Trophoblast cell (in vitro differentiated cells and primary cell): Measurements from ENCODE around the gene FGF18.
"Not testable (repeated sequence)": the region's sequence is repeated elsewhere in the genome, so short reads cannot be mapped to it uniquely, and the experiment has no call there.

Experiments used
- DNase-seq, 2 donors: peaks; one replicate each; pipeline ENCODE4 v3.0.0-alpha.2; 2016
- H2AFZ ChIP-seq: 2 replicates; pipeline ENCODE4 v1.6.1; 2013; ENCODE audit warnings: low read length, moderate library complexity, mild to moderate bottlenecking; ENCODE audit not compliant: insufficient read depth, poor library complexity
- H2AK5ac ChIP-seq: 2 replicates; pipeline ENCODE4 v1.6.1; 2013; ENCODE audit warnings: mild to moderate bottlenecking, low read length
- H2BK120ac ChIP-seq: 2 replicates; pipeline ENCODE4 v1.6.1; 2013; ENCODE audit warnings: low read length, mild to moderate bottlenecking, moderate library complexity; ENCODE audit not compliant: insufficient read depth, poor library complexity
- H2BK12ac ChIP-seq: 2 replicates; pipeline ENCODE4 v1.6.1; 2013; ENCODE audit warnings: mild to moderate bottlenecking, low read length, moderate library complexity
- H2BK5ac ChIP-seq: 2 replicates; pipeline ENCODE4 v1.6.1; 2013; ENCODE audit warnings: low read length, low read depth, moderate library complexity, mild to moderate bottlenecking; ENCODE audit not compliant: poor library complexity
- H3K14ac ChIP-seq: 2 replicates; pipeline ENCODE4 v1.6.1; 2013; ENCODE audit warnings: mild to moderate bottlenecking, low read length
- H3K18ac ChIP-seq: 2 replicates; pipeline ENCODE4 v1.6.1; 2013; ENCODE audit warnings: mild to moderate bottlenecking, low read length
- H3K23ac ChIP-seq: 2 replicates; pipeline ENCODE4 v1.6.1; 2013; ENCODE audit warnings: low read length
- H3K27ac ChIP-seq: 2 replicates; pipeline ENCODE4 v1.5.1; 2013; ENCODE audit warnings: low read depth, mild to moderate bottlenecking, inconsistent platforms, low read length, moderate library complexity
- H3K27me3 ChIP-seq: 2 replicates; pipeline ENCODE4 v1.6.1; 2013; ENCODE audit warnings: inconsistent platforms, mild to moderate bottlenecking, low read length, moderate library complexity; ENCODE audit not compliant: insufficient read depth
- H3K36me3 ChIP-seq, 2 experiments: 1 replicate in 1 of 2; 2 replicates in 1 of 2; pipeline ENCODE4 v1.6.1; 2013; ENCODE audit warnings: low read length in 2 of 2, mild to moderate bottlenecking in 2 of 2, moderate library complexity in 1 of 2; ENCODE audit not compliant: insufficient read depth in 2 of 2, control insufficient read depth in 1 of 2
- H3K4ac ChIP-seq: 2 replicates; pipeline ENCODE4 v1.6.1; 2013; ENCODE audit warnings: low read depth, mild to moderate bottlenecking, low read length, moderate library complexity
- H3K4me1 ChIP-seq, 2 experiments: 1 replicate in 1 of 2; 2 replicates in 1 of 2; pipeline ENCODE4 v1.6.1; 2013; ENCODE audit warnings: low read length in 2 of 2, mild to moderate bottlenecking in 2 of 2, moderate library complexity in 1 of 2; ENCODE audit not compliant: insufficient read depth in 2 of 2, control insufficient read depth in 1 of 2
- H3K4me2 ChIP-seq: 2 replicates; pipeline ENCODE4 v1.6.1; 2013; ENCODE audit warnings: inconsistent platforms, mild to moderate bottlenecking, low read length, moderate library complexity
- H3K4me3 ChIP-seq: 2 replicates; pipeline ENCODE4 v1.5.1; 2013; ENCODE audit warnings: mild to moderate bottlenecking, low read depth, low read length, inconsistent platforms
- H3K79me1 ChIP-seq: one replicate; pipeline ENCODE4 v1.6.1; 2013; ENCODE audit warnings: low read length
- H3K79me2 ChIP-seq: 2 replicates; pipeline ENCODE4 v1.6.1; 2013; ENCODE audit warnings: low read length, mild to moderate bottlenecking; ENCODE audit not compliant: control insufficient read depth, insufficient read depth, poor library complexity
- H3K9ac ChIP-seq: 2 replicates; pipeline ENCODE4 v1.6.1; 2013; ENCODE audit warnings: mild to moderate bottlenecking, low read length
- H3K9me3 ChIP-seq: 2 replicates; pipeline ENCODE4 v1.6.1; 2013; ENCODE audit warnings: low read depth, mild to moderate bottlenecking, control low read depth, inconsistent platforms, low read length; ENCODE audit not compliant: insufficient read depth
- H4K12ac ChIP-seq: 2 replicates; pipeline ENCODE4 v1.6.1; 2013; ENCODE audit warnings: low read depth, mild to moderate bottlenecking, low read length, moderate library complexity
- H4K8ac ChIP-seq: 2 replicates; pipeline ENCODE4 v1.6.1; 2013; ENCODE audit warnings: low read depth, mild to moderate bottlenecking, low read length, moderate library complexity
- H4K91ac ChIP-seq: one replicate; pipeline ENCODE4 v1.6.1; 2013; ENCODE audit warnings: low read depth, mild to moderate bottlenecking, low read length, moderate library complexity
- WGBS: extraction: QIAGEN DNeasy Blood & Tissue Kit; methylation state at CpG from one replicate; pipeline ENCODE4 v1.1.7; 2013; ENCODE audit warnings: missing lambda C conversion rate; ENCODE audit not compliant: insufficient read length, insufficient coverage; ENCODE audit errors: extremely low coverage; 5-methylcytosine and 5-hydroxymethylcytosine counted together

The FGF18 gene

GRCh38 chr5:171379961-171380360, 39.5 kb upstream of the FGF18 start:
- Histone ChIP-seq H2AFZ (no peak overlapping the region), H3K9ac (no peak overlapping the region), H4K8ac (no peak overlapping the region), H3K27ac (no peak overlapping the region), H3K79me2 (no peaks in the 10 kb centered on the region), H3K4ac (no peak overlapping the region), H3K9me3 (no peaks in the 10 kb centered on the region), H3K4me2 (no peak overlapping the region), H2BK120ac (no peak overlapping the region), H3K27me3 (no peaks in the 10 kb centered on the region), H3K23ac (no peak overlapping the region), H3K79me1 (no peaks in the 10 kb centered on the region), H2BK12ac (no peak overlapping the region), H3K14ac (no peak overlapping the region), H2AK5ac (no peak overlapping the region), H4K91ac (no peak overlapping the region), H3K4me3 (no peak overlapping the region), H2BK5ac (no peak overlapping the region), H3K18ac (no peak overlapping the region), H4K12ac (no peak overlapping the region), H3K4me1 (no peaks in the 10 kb centered on the region), H3K36me3 (no peaks in the 10 kb centered on the region)
- WGBS, result no CpG with 5 or more reads among the region's 7 CpGs
- no peak for DNase-seq

DNA sequence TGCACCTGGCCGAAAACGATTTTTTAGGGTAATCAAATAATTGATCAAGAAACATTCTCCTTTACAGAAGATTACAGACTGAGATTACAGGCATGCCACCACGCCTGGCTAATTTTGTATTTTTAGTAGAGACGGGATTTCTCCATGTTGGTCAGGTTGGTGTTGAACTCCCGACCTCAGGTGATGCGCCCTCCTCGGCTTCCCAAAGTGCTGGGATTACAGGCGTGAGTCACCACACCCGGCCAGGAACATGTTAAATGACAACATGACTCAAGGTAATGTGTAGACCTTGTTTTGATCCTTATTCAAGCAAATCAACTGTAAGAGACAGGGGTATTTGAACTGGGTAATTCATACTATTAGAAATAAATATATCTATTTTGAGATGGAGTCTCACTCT, 35.0 kb upstream of the FGF18 start:
- H3K36me3 ChIP-seq, H3K9ac ChIP-seq, H3K4me3 ChIP-seq, H3K27ac ChIP-seq, H4K91ac ChIP-seq, H2BK120ac ChIP-seq, H3K4ac ChIP-seq, H2BK5ac ChIP-seq, H3K9me3 ChIP-seq, H3K27me3 ChIP-seq, DNase-seq, H3K14ac ChIP-seq, H2AFZ ChIP-seq, H4K8ac ChIP-seq, H4K12ac ChIP-seq, H3K23ac ChIP-seq, H3K4me1 ChIP-seq, H3K18ac ChIP-seq, H3K4me2 ChIP-seq, H2BK12ac ChIP-seq, H2AK5ac ChIP-seq: not testable (repeated sequence)
- no CpG with 5 or more reads among the region's 9 CpGs for WGBS
- Histone ChIP-seq H3K79me2 (peaks cover 15% of the 10 kb centered on the region), H3K79me1 (peaks cover 12% of the 10 kb centered on the region)

DNA sequence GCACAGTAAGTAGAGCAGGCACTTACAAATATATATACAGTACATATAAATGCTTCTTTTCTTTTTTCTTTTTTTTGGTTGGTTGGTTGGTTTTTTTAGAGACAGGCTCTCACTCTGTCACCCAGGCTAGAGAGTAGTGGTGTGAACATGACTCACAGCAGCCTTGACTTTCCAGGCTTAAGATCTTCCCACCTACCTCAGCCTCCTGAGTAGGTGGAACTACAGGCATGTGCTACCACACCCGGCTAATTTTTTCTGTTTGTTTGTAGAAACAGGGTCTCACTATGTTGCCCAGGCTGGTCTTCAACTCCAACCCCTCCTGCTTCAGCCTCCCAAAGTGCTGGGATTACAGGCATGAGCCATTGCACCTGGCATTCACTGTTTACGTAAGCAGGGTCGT, 34.4 kb upstream of the FGF18 start:
- H4K8ac ChIP-seq, H3K36me3 ChIP-seq, H3K4ac ChIP-seq, DNase-seq, H2BK120ac ChIP-seq, H3K9ac ChIP-seq, H3K4me3 ChIP-seq, H2BK12ac ChIP-seq, H3K27ac ChIP-seq, H2BK5ac ChIP-seq, H3K18ac ChIP-seq, H3K9me3 ChIP-seq, H4K12ac ChIP-seq, H2AFZ ChIP-seq, H3K27me3 ChIP-seq, H3K4me2 ChIP-seq, H3K14ac ChIP-seq, H3K23ac ChIP-seq, H4K91ac ChIP-seq, H2AK5ac ChIP-seq, H3K4me1 ChIP-seq: not testable (repeated sequence)
- H3K79me2 ChIP-seq, result peaks cover 15% of the 10 kb centered on the region
- peaks cover 12% of the 10 kb centered on the region for H3K79me1 ChIP-seq
- WGBS, result no CpG with 5 or more reads among the region's 3 CpGs

GRCh38 chr5:171386006-171386671, 33.3 kb upstream of the FGF18 start:
- Histone ChIP-seq H2BK5ac (no peak overlapping the region), H3K18ac (no peak overlapping the region), H3K4me1 (no peaks in the 10 kb centered on the region), H4K91ac (no peak overlapping the region), H2BK120ac (no peak overlapping the region), H2AFZ (no peak overlapping the region), H2BK12ac (no peak overlapping the region), H3K79me1 (peaks cover 12% of the 10 kb centered on the region), H3K79me2 (peaks cover 20% of the 10 kb centered on the region), H3K27me3 (no peaks in the 10 kb centered on the region), H3K9me3 (no peaks in the 10 kb centered on the region), H3K27ac (no peak overlapping the region), H4K12ac (no peak overlapping the region), H4K8ac (peak overlapping the region; percentile 62), H3K36me3 (peaks cover 4% of the 10 kb centered on the region in 2 experiments), H2AK5ac (no peak overlapping the region), H3K23ac (no peak overlapping the region), H3K14ac (no peak overlapping the region), H3K4ac (no peak overlapping the region), H3K9ac (no peak overlapping the region), H3K4me2 (no peak overlapping the region), H3K4me3 (no peak overlapping the region)
- WGBS, result no CpG with 5 or more reads among the region's 25 CpGs
- DNase-seq, result no peak
